HFF-Myc (cell line): ENCODE data around the gene AP5S1.

Experiments used
- DNase-seq: peaks from one replicate; pipeline ENCODE4 v3.0.0-alpha.2; 2011; ENCODE audit warnings: low read depth; ENCODE audit errors: extremely low read depth
- H3K4me3 ChIP-seq: replicated peaks from 2 replicates; pipeline ENCODE4 v1.5.1; 2011; ENCODE audit warnings: low read depth, mild to moderate bottlenecking, control low read depth, low read length
- TF ChIP-seq, protein P1 (sequence below): IDR thresholded peaks from 2 replicates; pipeline ENCODE4 v1.5.1; 2012; ENCODE audit warnings: mild to moderate bottlenecking, low read depth, low read length, control low read depth; ENCODE audit errors: missing control alignments

The AP5S1 gene

DNA sequence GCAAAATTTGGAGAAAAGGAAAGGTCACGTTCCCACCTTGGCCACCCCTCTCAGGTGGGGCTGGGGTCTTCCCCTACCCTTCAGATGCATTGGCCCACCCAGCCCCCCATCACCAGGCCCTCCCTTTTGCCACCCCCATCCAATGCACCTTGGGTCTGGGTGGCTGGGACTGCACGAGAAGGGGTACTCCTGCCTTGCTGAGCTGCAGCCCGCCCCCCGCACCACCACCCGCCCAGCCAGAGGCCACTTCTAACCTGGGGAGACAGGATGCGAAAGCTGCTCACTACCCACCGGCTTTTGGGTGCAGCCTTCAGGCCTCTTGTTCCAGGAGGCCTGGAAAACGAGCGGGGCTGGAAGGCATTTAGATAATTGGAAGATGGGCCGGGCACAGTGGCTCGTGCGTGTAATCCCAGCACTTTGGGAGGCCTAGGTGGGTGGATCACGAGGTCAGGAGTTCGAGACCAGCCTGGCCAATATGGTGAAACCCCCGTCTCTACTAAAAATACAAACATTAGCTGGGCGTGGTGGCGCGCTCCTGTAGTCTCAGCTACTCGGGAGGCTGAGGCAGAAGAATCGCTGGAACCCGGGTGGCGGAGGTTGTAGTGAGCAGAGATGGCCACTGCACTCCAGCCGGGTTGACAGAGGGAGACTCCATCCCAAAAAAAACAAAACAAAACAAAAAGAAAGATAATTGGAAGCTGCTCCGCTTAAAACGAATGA is 25.5 kb upstream of the AP5S1 start:
- peak overlapping the region; percentile 94 for H3K4me3 ChIP-seq
- DNase-seq: no peak
- TF ChIP-seq, protein P1, sequence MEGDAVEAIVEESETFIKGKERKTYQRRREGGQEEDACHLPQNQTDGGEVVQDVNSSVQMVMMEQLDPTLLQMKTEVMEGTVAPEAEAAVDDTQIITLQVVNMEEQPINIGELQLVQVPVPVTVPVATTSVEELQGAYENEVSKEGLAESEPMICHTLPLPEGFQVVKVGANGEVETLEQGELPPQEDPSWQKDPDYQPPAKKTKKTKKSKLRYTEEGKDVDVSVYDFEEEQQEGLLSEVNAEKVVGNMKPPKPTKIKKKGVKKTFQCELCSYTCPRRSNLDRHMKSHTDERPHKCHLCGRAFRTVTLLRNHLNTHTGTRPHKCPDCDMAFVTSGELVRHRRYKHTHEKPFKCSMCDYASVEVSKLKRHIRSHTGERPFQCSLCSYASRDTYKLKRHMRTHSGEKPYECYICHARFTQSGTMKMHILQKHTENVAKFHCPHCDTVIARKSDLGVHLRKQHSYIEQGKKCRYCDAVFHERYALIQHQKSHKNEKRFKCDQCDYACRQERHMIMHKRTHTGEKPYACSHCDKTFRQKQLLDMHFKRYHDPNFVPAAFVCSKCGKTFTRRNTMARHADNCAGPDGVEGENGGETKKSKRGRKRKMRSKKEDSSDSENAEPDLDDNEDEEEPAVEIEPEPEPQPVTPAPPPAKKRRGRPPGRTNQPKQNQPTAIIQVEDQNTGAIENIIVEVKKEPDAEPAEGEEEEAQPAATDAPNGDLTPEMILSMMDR: no peak

DNA sequence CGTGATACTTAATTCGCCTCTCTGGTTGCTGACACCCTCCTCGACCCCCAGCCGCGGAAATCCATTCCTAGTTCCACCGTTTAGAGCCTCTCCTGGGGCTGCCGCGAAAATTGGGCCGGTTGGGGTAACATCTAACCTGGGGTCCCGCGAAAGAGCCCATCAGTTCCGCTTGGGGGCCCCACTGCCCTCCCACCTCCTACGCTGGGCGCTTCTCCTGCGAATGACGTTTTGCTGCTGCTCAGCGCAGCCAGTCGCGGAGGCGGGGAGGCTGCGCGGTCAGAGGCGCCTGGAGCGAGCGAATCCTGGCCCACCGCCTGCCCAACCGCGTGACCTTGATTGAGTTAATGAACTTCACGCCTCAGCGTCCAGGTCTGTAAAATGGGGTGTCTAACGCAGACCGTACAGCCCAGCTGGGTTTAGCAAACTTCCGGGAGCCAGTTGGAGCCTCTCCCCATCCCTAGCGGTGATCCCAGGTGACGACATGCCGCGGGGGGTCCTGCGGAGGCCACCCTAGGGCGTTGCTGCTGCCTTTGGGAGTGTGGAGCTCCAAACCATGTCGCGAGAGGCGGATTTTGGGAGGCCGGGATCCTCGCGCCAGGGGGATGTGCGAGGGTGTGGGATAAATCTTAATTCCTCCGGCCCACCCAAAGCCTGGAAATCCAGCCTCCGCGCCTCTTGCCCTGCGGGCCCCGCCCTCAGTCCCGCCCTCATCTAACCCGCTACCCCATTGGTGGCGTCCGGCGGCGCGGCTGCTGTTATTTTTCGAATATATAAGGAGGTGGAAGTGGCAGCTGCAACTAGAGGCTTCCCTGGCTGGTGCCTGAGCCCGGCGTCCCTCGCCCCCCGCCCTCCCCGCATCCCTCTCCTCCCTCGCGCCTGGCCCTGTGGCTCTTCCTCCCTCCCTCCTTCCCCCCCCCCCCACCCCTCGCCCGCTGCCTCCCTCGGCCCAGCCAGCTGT is 24.6 kb upstream of the AP5S1 start, which contains the start of gene CDC25B:
Gene CDC25B, plus strand, starts transcription at position 800 of the 958 bp plus-strand sequence. CDS start 222 bp downstream, outside the sequence.
- H3K4me3 ChIP-seq: peak within 1 kb of the TSS; percentile 94
- peak; percentile 72 for DNase-seq
- TF ChIP-seq, protein P1: peak; percentile 24

DNA sequence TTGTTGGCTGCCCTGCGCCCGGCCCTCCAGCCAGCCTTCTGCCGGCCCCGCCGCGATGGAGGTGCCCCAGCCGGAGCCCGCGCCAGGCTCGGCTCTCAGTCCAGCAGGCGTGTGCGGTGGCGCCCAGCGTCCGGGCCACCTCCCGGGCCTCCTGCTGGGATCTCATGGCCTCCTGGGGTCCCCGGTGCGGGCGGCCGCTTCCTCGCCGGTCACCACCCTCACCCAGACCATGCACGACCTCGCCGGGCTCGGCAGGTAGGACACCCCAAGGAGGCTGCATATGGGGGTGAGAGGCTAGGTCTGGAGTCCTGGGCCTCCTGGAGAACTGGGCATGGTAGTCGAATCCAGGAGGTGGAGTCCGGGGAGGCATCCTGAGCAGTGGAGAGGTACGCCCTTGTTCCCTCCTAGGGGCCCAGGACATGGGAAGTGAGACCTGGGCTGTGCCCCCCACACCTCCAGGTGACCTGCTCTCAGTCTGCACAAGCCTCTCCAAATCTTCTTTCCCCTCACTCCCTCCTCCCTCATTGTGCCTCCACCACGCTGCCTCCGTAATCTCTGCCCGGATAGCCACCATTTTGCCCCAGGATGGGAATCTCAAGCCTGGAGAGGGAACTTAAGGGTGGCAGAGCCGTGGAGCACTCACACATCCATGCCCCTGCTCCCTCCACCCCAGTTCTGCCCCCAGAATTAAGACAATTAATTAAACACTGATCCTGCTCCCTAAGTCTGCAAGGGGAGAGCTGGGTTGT is 23.7 kb upstream of the AP5S1 start:
- TF ChIP-seq, protein P1: no peak
- H3K4me3 ChIP-seq: peak overlapping the region; percentile 94

DNA sequence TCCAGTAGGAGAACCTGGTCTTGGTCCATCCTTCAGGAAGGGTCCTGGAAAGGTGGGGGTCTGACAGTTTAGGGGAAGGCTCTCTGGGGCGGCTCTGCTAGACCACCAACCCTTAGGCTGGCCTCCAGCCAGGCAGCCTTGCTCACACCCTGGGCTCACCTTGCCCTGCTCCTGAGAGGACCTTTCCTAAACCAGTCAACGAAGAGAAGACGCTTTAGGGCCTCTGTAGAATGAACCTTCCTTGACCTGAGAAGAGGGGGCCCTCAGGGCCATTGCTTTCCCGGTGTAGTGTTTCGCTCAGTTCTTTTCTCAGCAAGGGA is 23.2 kb upstream of the AP5S1 start:
- DNase-seq: no peak
- TF ChIP-seq, protein P1: no peak
- H3K4me3 ChIP-seq: peak overlapping the region; percentile 94

More for the DNA sequence above, 23.7 kb upstream of the AP5S1 start:
- no peak for DNase-seq

DNA sequence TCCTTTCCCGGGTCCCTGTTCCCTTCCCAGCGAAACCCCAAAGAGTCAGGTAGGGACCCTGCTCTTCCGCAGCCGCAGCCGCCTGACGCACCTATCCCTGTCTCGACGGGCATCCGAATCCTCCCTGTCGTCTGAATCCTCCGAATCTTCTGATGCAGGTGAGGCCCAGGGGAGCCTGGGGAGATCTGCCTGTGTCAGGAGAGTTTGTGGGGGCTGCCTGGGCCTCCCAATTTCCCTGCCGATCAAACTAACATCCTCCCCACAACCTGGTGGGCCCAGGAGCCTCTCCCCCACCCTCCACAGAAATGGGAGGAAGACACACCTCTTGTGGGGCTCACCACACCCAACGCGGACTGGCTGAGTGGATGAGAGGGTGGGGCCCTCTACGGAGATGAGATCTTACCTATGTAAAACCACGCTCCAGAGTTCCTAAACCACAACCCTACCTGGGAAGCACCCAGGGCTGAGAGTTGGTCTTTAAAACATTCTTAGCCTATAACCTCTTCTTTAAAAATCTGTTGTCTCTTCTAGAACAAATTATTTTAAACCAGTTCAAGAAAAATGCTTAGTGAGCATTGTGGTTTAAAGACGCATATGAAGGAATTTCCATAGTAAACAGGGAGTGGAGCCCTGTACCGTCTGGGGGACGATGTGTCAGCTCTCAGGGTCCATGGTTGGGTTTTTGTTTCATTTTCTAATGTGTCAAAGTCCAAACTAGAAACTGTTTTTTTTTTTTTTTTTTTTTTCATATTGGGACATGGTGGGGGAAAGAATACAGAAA is 22.6 kb upstream of the AP5S1 start:
- TF ChIP-seq, protein P1: no peak
- no peak for DNase-seq
- peak overlapping the region; percentile 94 for H3K4me3 ChIP-seq

DNA sequence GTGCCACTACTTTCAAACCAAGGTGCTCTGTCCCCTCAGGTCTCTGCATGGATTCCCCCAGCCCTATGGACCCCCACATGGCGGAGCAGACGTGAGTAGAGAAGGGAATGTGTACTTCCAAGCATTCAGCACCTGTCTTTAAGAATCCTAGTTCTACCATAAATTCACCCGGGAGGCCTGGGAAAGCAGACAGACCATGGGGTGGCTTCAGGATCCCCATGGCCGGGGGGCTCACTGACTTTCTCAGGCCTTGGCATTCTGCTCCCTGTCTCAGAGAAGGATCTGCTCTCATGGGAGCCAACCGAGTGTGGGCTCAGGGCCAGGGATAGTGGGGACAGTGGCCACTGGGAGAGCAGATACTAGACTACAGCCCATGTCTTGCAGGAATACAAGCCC is 22.0 kb upstream of the AP5S1 start:
- TF ChIP-seq, protein P1: no peak
- DNase-seq: no peak
- peak overlapping the region; percentile 94 for H3K4me3 ChIP-seq
